ENCODE measurements around the gene FAT3.

Gene FAT3

GRCh38 chr11:92227959-92228935, 3.6 kb downstream of the FAT3 start:
- no peak overlapping the region for H3K27ac ChIP-seq (ENCODE audit: low read length)
- peaks cover 23% of the 10 kb centered on the region for H3K4me1 ChIP-seq (ENCODE audit: control insufficient read depth, insufficient read depth, low read length)
- peaks cover 2 to 3% of the 10 kb centered on the region in 2 donors for H3K27me3 ChIP-seq (ENCODE audit: control insufficient read depth in 1 of 2, insufficient read depth in 2 of 2, low read length in 2 of 2)
- no peaks in the 10 kb centered on the region for H3K36me3 ChIP-seq (ENCODE audit: control insufficient read depth in 2 of 2, insufficient read depth in 2 of 2, low read length in 2 of 2)
- H3K4me3 ChIP-seq (ENCODE audit: low read length in 2 of 2): no peak overlapping the region
- H3K9ac ChIP-seq (ENCODE audit: low read length in 2 of 2): no peak overlapping the region
- H3K9me3 ChIP-seq (ENCODE audit: control insufficient read depth in 2 of 2, low read length in 2 of 2): no peaks in the 10 kb centered on the region

- H3K36me3 ChIP-seq (ENCODE audit: control insufficient read depth in 2 of 2, insufficient read depth in 2 of 2, low read length in 2 of 2): no peaks in the 10 kb centered on the region
- H3K27ac ChIP-seq (ENCODE audit: low read length): no peak overlapping the region
- H3K9me3 ChIP-seq (ENCODE audit: control insufficient read depth in 2 of 2, low read length in 2 of 2): no peaks in the 10 kb centered on the region
- no peaks in the 10 kb centered on the region for H3K4me1 ChIP-seq (ENCODE audit: control insufficient read depth, insufficient read depth, low read length)
- no peak overlapping the region for H3K4me3 ChIP-seq (ENCODE audit: low read length in 2 of 2)
- H3K9ac ChIP-seq (ENCODE audit: low read length in 2 of 2): no peak overlapping the region
- no peaks in the 10 kb centered on the region for H3K27me3 ChIP-seq (ENCODE audit: control insufficient read depth in 1 of 2, insufficient read depth in 2 of 2, low read length in 2 of 2)
Measured at GRCh38 chr11:92236856-92237255, 12.2 kb downstream of the FAT3 start.

GRCh38 chr11:92240916-92241315, 16.3 kb downstream of the FAT3 start:
- no peaks in the 10 kb centered on the region for H3K4me1 ChIP-seq (ENCODE audit: control insufficient read depth, insufficient read depth, low read length)
- no peaks in the 10 kb centered on the region for H3K9me3 ChIP-seq (ENCODE audit: control insufficient read depth in 2 of 2, low read length in 2 of 2)
- no peaks in the 10 kb centered on the region for H3K27me3 ChIP-seq (ENCODE audit: control insufficient read depth in 1 of 2, insufficient read depth in 2 of 2, low read length in 2 of 2)
- H3K36me3 ChIP-seq (ENCODE audit: control insufficient read depth in 2 of 2, insufficient read depth in 2 of 2, low read length in 2 of 2): no peaks in the 10 kb centered on the region
- no peak overlapping the region for H3K9ac ChIP-seq (ENCODE audit: low read length in 2 of 2)
- H3K27ac ChIP-seq (ENCODE audit: low read length): no peak overlapping the region
- no peak overlapping the region for H3K4me3 ChIP-seq (ENCODE audit: low read length in 2 of 2)

GRCh38 chr11:92245700-92246271, 21.2 kb downstream of the FAT3 start:
- peaks cover 2% of the 10 kb centered on the region for H3K4me1 ChIP-seq (ENCODE audit: control insufficient read depth, insufficient read depth, low read length)
- no peak overlapping the region for H3K9ac ChIP-seq (ENCODE audit: low read length in 2 of 2)
- no peaks in the 10 kb centered on the region for H3K9me3 ChIP-seq (ENCODE audit: control insufficient read depth in 2 of 2, low read length in 2 of 2)
- no peak overlapping the region for H3K4me3 ChIP-seq (ENCODE audit: low read length in 2 of 2)
- no peak overlapping the region for H3K27ac ChIP-seq (ENCODE audit: low read length)
- no peaks in the 10 kb centered on the region for H3K27me3 ChIP-seq (ENCODE audit: control insufficient read depth in 1 of 2, insufficient read depth in 2 of 2, low read length in 2 of 2)
- no peaks in the 10 kb centered on the region for H3K36me3 ChIP-seq (ENCODE audit: control insufficient read depth in 2 of 2, insufficient read depth in 2 of 2, low read length in 2 of 2)

- Histone ChIP-seq H3K27me3 (ENCODE audit: control insufficient read depth in 1 of 2, insufficient read depth in 2 of 2, low read length in 2 of 2) (no peaks in the 10 kb centered on the region), H3K36me3 (ENCODE audit: control insufficient read depth in 2 of 2, insufficient read depth in 2 of 2, low read length in 2 of 2) (no peaks in the 10 kb centered on the region), H3K9ac (ENCODE audit: low read length in 2 of 2) (no peak overlapping the region), H3K4me3 (ENCODE audit: low read length in 2 of 2) (no peak overlapping the region), H3K9me3 (ENCODE audit: control insufficient read depth in 2 of 2, low read length in 2 of 2) (no peaks in the 10 kb centered on the region), H3K27ac (ENCODE audit: low read length) (no peak overlapping the region), H3K4me1 (ENCODE audit: control insufficient read depth, insufficient read depth, low read length) (peaks cover 2% of the 10 kb centered on the region)
Measured at GRCh38 chr11:92246630-92247029, 22.0 kb downstream of the FAT3 start.

- no peak overlapping the region for H3K9ac ChIP-seq (ENCODE audit: low read length in 2 of 2)
- no peaks in the 10 kb centered on the region for H3K27me3 ChIP-seq (ENCODE audit: control insufficient read depth in 1 of 2, insufficient read depth in 2 of 2, low read length in 2 of 2)
- H3K27ac ChIP-seq (ENCODE audit: low read length): no peak overlapping the region
- H3K9me3 ChIP-seq (ENCODE audit: control insufficient read depth in 2 of 2, low read length in 2 of 2): no peaks in the 10 kb centered on the region
- H3K4me3 ChIP-seq (ENCODE audit: low read length in 2 of 2): no peak overlapping the region
- H3K4me1 ChIP-seq (ENCODE audit: control insufficient read depth, insufficient read depth, low read length): peaks cover 2% of the 10 kb centered on the region
- no peaks in the 10 kb centered on the region for H3K36me3 ChIP-seq (ENCODE audit: control insufficient read depth in 2 of 2, insufficient read depth in 2 of 2, low read length in 2 of 2)
Measured at GRCh38 chr11:92249156-92249753, 24.6 kb downstream of the FAT3 start.

- Histone ChIP-seq H3K27ac (ENCODE audit: low read length) (no peak overlapping the region), H3K4me1 (ENCODE audit: control insufficient read depth, insufficient read depth, low read length) (peaks cover 2% of the 10 kb centered on the region), H3K9me3 (ENCODE audit: control insufficient read depth in 2 of 2, low read length in 2 of 2) (no peaks in the 10 kb centered on the region), H3K36me3 (ENCODE audit: control insufficient read depth in 2 of 2, insufficient read depth in 2 of 2, low read length in 2 of 2) (no peaks in the 10 kb centered on the region), H3K4me3 (ENCODE audit: low read length in 2 of 2) (no peak overlapping the region), H3K9ac (ENCODE audit: low read length in 2 of 2) (no peak overlapping the region), H3K27me3 (ENCODE audit: control insufficient read depth in 1 of 2, insufficient read depth in 2 of 2, low read length in 2 of 2) (no peaks in the 10 kb centered on the region)
Measured at GRCh38 chr11:92251980-92252379, 27.4 kb downstream of the FAT3 start.

- Histone ChIP-seq H3K36me3 (ENCODE audit: control insufficient read depth in 2 of 2, insufficient read depth in 2 of 2, low read length in 2 of 2) (no peaks in the 10 kb centered on the region), H3K27me3 (ENCODE audit: control insufficient read depth in 1 of 2, insufficient read depth in 2 of 2, low read length in 2 of 2) (no peaks in the 10 kb centered on the region), H3K4me3 (ENCODE audit: low read length in 2 of 2) (no peak overlapping the region), H3K27ac (ENCODE audit: low read length) (no peak overlapping the region), H3K9me3 (ENCODE audit: control insufficient read depth in 2 of 2, low read length in 2 of 2) (no peaks in the 10 kb centered on the region), H3K9ac (ENCODE audit: low read length in 2 of 2) (no peak overlapping the region), H3K4me1 (ENCODE audit: control insufficient read depth, insufficient read depth, low read length) (peaks cover 2% of the 10 kb centered on the region)
Measured at GRCh38 chr11:92253421-92253820, 28.8 kb downstream of the FAT3 start.

GRCh38 chr11:92253945-92254344, 29.3 kb downstream of the FAT3 start:
- no peaks in the 10 kb centered on the region for H3K27me3 ChIP-seq (ENCODE audit: control insufficient read depth in 1 of 2, insufficient read depth in 2 of 2, low read length in 2 of 2)
- no peaks in the 10 kb centered on the region for H3K9me3 ChIP-seq (ENCODE audit: control insufficient read depth in 2 of 2, low read length in 2 of 2)
- no peak overlapping the region for H3K9ac ChIP-seq (ENCODE audit: low read length in 2 of 2)
- no peak overlapping the region for H3K4me3 ChIP-seq (ENCODE audit: low read length in 2 of 2)
- H3K27ac ChIP-seq (ENCODE audit: low read length): no peak overlapping the region
- peaks cover 2% of the 10 kb centered on the region for H3K4me1 ChIP-seq (ENCODE audit: control insufficient read depth, insufficient read depth, low read length)
- H3K36me3 ChIP-seq (ENCODE audit: control insufficient read depth in 2 of 2, insufficient read depth in 2 of 2, low read length in 2 of 2): no peaks in the 10 kb centered on the region

- H3K36me3 ChIP-seq (ENCODE audit: control insufficient read depth in 2 of 2, insufficient read depth in 2 of 2, low read length in 2 of 2): no peaks in the 10 kb centered on the region
- H3K4me3 ChIP-seq (ENCODE audit: low read length in 2 of 2): no peak overlapping the region
- no peaks in the 10 kb centered on the region for H3K9me3 ChIP-seq (ENCODE audit: control insufficient read depth in 2 of 2, low read length in 2 of 2)
- H3K27ac ChIP-seq (ENCODE audit: low read length): no peak overlapping the region
- H3K4me1 ChIP-seq (ENCODE audit: control insufficient read depth, insufficient read depth, low read length): no peaks in the 10 kb centered on the region
- H3K27me3 ChIP-seq (ENCODE audit: control insufficient read depth in 1 of 2, insufficient read depth in 2 of 2, low read length in 2 of 2): no peaks in the 10 kb centered on the region
- no peak overlapping the region for H3K9ac ChIP-seq (ENCODE audit: low read length in 2 of 2)
Measured at GRCh38 chr11:92257536-92257935, 32.9 kb downstream of the FAT3 start.
